ENCODE data around the gene LRFN2.

DNA sequence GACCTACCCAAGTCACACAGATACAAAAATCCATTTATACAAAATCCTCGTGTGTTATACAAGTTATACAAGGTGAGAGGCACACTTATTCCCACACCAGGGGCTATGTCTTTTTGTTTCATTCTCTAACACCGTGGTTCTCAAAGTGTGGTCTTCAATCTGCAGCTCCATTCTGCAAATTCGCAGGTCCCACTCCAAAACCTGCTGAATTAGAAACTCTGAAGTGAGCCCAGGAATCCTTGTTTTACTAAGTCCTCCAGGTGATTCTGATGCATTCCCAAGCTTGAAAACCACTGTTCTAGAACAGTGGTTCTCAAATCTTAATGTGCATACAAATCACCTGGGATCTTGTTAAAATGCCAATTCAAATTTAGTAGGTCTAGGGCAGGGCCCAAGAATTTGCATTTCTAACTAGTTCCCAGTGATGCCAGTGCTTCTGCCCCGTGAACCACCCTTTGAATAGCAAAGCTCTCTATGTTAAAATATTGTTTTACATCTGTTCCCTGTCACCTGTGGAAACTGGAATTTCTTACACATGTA, 35.1 kb downstream of the LRFN2 start:
- TF ChIP-seq CTCF (IDR thresholded peaks at IDR 0.05) (no peak), POLR2A (IDR thresholded peaks at IDR 0.05) (no peak)
